GM12891 (cell line): ENCODE measurements around the gene MAPRE2.

Experiments used
- DNase-seq: peaks from one replicate; pipeline ENCODE4 v3.0.0; 2011; ENCODE audit warnings: low spot score; ENCODE audit not compliant: insufficient read length
- FAIRE-seq: peaks from 2 replicates; lab custom pipeline; 2011; peaks lifted over from hg19 to GRCh38; lab: Jason Lieb, UNC
- PAX5 ChIP-seq: IDR thresholded peaks from 2 replicates; pipeline ENCODE4 v1.6.1; 2011; ENCODE audit warnings: low read length, moderate library complexity, mild to moderate bottlenecking; ENCODE audit not compliant: insufficient read depth, severe bottlenecking
- POLR2A ChIP-seq: IDR thresholded peaks from 2 replicates; pipeline ENCODE4 v1.6.1; 2011; ENCODE audit warnings: low read depth, low read length, control low read depth
- POLR2AphosphoS5 ChIP-seq: IDR thresholded peaks from 2 replicates; pipeline ENCODE4 v1.6.1; 2011; ENCODE audit warnings: low read depth, low read length, control low read depth
- POU2F2 ChIP-seq: IDR thresholded peaks from 2 replicates; pipeline ENCODE4 v1.6.1; 2011; ENCODE audit warnings: low read depth, mild to moderate bottlenecking, control low read depth, low read length, moderate library complexity
- SPI1 ChIP-seq: IDR thresholded peaks from 2 replicates; pipeline ENCODE4 v1.6.1; 2011; ENCODE audit warnings: low read depth, low read length, control low read depth
- TAF1 ChIP-seq: IDR thresholded peaks from 2 replicates; pipeline ENCODE4 v1.6.1; 2011; ENCODE audit warnings: low read depth, low read length, control low read depth

MAPRE2 gene

GRCh38 chr18:35118641-35119040 is 77.4 kb downstream of the MAPRE2 start:
- TF ChIP-seq POU2F2: no peak
- TF ChIP-seq POLR2AphosphoS5: no peak
- TF ChIP-seq PAX5: no peak
- no peak for DNase-seq
- FAIRE-seq: no peak

GRCh38 chr18:35121038-35121437 is 79.8 kb downstream of the MAPRE2 start:
- FAIRE-seq (no peak), DNase-seq (no peak)
- TF ChIP-seq POLR2A: no peak
- no peak for TF ChIP-seq PAX5
- no peak for TF ChIP-seq TAF1
- TF ChIP-seq SPI1: no peak
- no peak for TF ChIP-seq POU2F2
- no peak for TF ChIP-seq POLR2AphosphoS5

- TF ChIP-seq TAF1 (no peak), SPI1 (no peak), POU2F2 (no peak), POLR2A (no peak), PAX5 (no peak), POLR2AphosphoS5 (no peak)
- DNase-seq (no peak), FAIRE-seq (no peak)
Observed at GRCh38 chr18:35121531-35121930, 80.3 kb downstream of the MAPRE2 start.

- no peak for TF ChIP-seq POU2F2
- no peak for TF ChIP-seq SPI1
- no peak for TF ChIP-seq TAF1
- no peak for TF ChIP-seq POLR2A
- no peak for TF ChIP-seq PAX5
- no peak for TF ChIP-seq POLR2AphosphoS5
- DNase-seq (no peak), FAIRE-seq (peak; percentile 86)
Observed at GRCh38 chr18:35122586-35123224, 81.5 kb downstream of the MAPRE2 start.

GRCh38 chr18:35123811-35124210 is 82.6 kb downstream of the MAPRE2 start:
- TF ChIP-seq PAX5 (no peak), POLR2AphosphoS5 (no peak), POLR2A (no peak), TAF1 (no peak), POU2F2 (no peak), SPI1 (no peak)
- DNase-seq (no peak), FAIRE-seq (peak; percentile 47)

- FAIRE-seq (no peak), DNase-seq (no peak)
- TF ChIP-seq POLR2AphosphoS5: no peak
- TF ChIP-seq PAX5: no peak
- TF ChIP-seq SPI1: no peak
Observed at GRCh38 chr18:35127201-35127600, 86.0 kb downstream of the MAPRE2 start.

- TF ChIP-seq POLR2A: no peak
- TF ChIP-seq PAX5: no peak
- TF ChIP-seq SPI1: no peak
- FAIRE-seq: no peak
- no peak for DNase-seq
Observed at GRCh38 chr18:35128675-35129074, 87.5 kb downstream of the MAPRE2 start.

GRCh38 chr18:35130236-35130635 is 89.0 kb downstream of the MAPRE2 start:
- no peak for FAIRE-seq
- no peak for TF ChIP-seq PAX5
- TF ChIP-seq POLR2AphosphoS5: no peak
- no peak for TF ChIP-seq TAF1
- TF ChIP-seq POU2F2: no peak
- TF ChIP-seq SPI1: no peak
- no peak for TF ChIP-seq POLR2A
- no peak for DNase-seq

- TF ChIP-seq POLR2A (no peak), POLR2AphosphoS5 (no peak), SPI1 (no peak), PAX5 (no peak), TAF1 (no peak), POU2F2 (no peak)
- no peak for DNase-seq
Observed at GRCh38 chr18:35131387-35132020, 90.3 kb downstream of the MAPRE2 start.

GRCh38 chr18:35132021-35132902 is 91.0 kb downstream of the MAPRE2 start:
- FAIRE-seq (no peak), DNase-seq (no peak)
- no peak for TF ChIP-seq POU2F2
- no peak for TF ChIP-seq TAF1
- TF ChIP-seq POLR2A: no peak
- TF ChIP-seq SPI1: no peak
- no peak for TF ChIP-seq PAX5
- TF ChIP-seq POLR2AphosphoS5: no peak

More at GRCh38 chr18:35131387-35132020, 90.3 kb downstream of the MAPRE2 start:
- FAIRE-seq: no peak
